ENCODE measurements around the gene COL9A2. TPM values are rescaled to one million over a fixed set of nuclear protein-coding genes. Genes with fewer than 3 reads are reported as not detected.

The COL9A2 gene
- 1.1 and 1.3 TPM in 2 replicates for total RNA-seq

DNA sequence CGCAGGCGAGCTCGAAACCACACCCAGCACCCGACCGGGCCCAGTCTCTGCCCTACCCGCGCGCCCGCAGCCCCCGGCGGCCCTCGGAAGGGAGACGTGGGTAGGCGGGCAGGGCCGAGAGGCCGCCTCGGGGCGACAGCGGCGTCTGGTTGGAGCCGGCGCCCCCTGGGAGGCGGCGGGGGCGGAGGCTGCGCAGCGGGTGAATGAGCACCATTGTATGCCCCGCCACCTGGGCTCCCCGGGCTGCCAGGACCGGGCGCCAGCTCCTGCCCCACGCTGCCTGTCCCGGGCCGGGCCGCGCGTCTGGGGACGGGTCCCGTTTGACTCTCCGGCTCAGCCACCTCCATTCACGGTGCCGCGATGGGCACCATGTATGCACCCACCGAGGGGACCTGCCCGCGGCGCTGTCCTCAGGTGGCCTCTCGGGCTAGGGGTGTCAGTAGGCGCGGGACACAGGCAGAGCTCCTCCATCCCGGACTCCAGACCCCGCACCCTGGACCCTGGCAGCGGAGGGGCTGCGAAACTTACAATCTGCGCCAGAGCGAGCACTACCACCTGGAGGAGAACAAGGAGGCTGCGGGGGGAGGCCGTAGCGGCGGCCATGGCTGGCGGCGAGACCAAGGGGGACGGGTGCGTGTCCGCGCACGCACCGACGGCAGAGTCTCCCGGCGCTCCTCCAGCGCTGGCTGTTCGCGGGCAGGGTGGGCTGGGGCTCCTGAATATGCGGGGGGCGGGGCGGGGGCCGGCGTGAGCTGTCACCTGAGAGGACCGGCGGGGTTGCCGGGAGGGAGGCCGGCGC, at the start of gene COL9A2:
Gene COL9A2, minus strand, starts transcription at position 692 of the 799 bp plus-strand sequence. Its CDS starts 89 bp downstream, at position 603.

DNA sequence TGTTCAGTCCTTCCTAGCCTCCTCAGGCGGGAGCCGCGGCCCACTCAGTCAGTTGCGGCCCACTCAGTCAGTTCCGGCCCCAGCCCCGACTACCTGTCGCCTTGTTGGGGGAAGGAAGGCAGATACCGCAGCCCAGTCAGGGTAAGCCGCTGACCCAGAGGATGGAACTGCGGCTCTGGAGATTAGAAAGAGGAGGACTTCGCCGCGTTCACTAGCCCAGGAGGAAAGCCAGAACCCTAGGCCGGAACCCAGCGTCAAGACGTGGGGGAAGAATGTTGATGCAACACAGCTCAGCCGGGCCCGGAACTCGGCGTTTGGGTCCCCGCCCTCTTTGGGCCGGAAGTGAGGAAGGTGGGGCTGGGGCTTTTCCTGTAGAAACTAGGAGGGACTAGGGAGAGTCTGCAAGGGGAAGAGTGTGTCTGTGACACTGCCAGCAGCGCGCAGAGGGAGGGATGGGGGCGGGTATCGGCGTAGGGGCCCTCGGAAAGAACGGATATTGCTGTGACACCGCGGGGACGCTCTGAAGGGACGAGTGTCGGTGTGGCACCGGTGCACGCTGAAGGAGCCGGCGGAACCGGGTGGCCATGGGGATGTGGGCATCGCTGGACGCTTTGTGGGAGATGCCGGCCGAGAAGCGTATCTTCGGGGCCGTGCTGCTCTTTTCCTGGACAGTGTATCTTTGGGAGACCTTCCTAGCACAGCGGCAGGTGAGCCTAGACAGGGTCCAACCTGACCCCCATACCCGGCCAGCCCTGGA, 59.2 kb downstream of the COL9A2 start, which contains the start of gene ZMPSTE24:
Gene ZMPSTE24, plus strand, starts transcription at position 549 of the 757 bp plus-strand sequence. Its CDS starts 36 bp downstream, at position 585.

Other genes with a start within 250 kb of the COL9A2 start
- gene PPT1, start 220.0 kb downstream of the COL9A2 start, total RNA-seq, result 37.6 and 45.7 TPM in 2 replicates
- 13.0 and 14.4 TPM in 2 replicates for gene RLF, start 155.9 kb downstream of the COL9A2 start, total RNA-seq
- gene TMCO2, start 69.3 kb downstream of the COL9A2 start, total RNA-seq, result not detected in 2 replicates
- 36.6 and 44.4 TPM in 2 replicates for gene ZMPSTE24, start 59.0 kb downstream of the COL9A2 start, total RNA-seq
- 12.6 and 14.1 TPM in 2 replicates for gene SMAP2, start 56.4 kb upstream of the COL9A2 start, total RNA-seq
- gene ZFP69B, start 133.2 kb upstream of the COL9A2 start, total RNA-seq, result 0.44 and 2.5 TPM in 2 replicates
- 2.7 and 2.8 TPM in 2 replicates for gene ZFP69, start 160.0 kb upstream of the COL9A2 start, total RNA-seq
- gene EXO5, start 191.5 kb upstream of the COL9A2 start, total RNA-seq, result 7.1 and 9.9 TPM in 2 replicates
- gene ZNF684, start 214.4 kb upstream of the COL9A2 start, total RNA-seq, result 1.2 and 1.5 TPM in 2 replicates

Data from cardiac ventricle fibroblast (primary cell).